ENCODE results near the gene GBP1.

Gene GBP1

DNA sequence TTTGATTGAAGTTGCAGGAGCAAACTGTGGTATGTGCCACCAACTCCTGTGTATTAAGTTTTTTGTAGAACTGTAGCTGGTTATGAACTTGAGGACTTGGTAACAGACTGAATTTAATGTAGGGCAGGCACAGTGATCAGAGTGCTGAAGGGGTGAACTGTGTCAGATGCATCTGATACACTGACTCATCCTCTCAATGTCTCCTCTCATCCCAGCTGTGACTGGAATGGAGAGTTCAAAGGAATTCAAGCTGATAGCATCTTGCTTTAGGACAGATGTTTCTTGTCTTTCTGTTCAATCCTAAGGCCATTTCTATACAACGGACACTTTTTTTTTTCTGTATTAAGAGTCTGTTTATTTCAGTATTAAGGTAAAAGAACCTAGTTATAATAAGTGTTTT, 25.0 kb upstream of the GBP1 start:
- no peaks in the 10 kb centered on the region for H4K20me1 ChIP-seq (ENCODE audit: low read depth, low read length)
- no peak overlapping the region for H2AFZ ChIP-seq (ENCODE audit: low read depth, low read length, severe bottlenecking)
- no peak for TF ChIP-seq EZH2phosphoT487 (conservative IDR thresholded peaks at IDR 0.05; ENCODE audit: low read length)
- TF ChIP-seq, protein P1, sequence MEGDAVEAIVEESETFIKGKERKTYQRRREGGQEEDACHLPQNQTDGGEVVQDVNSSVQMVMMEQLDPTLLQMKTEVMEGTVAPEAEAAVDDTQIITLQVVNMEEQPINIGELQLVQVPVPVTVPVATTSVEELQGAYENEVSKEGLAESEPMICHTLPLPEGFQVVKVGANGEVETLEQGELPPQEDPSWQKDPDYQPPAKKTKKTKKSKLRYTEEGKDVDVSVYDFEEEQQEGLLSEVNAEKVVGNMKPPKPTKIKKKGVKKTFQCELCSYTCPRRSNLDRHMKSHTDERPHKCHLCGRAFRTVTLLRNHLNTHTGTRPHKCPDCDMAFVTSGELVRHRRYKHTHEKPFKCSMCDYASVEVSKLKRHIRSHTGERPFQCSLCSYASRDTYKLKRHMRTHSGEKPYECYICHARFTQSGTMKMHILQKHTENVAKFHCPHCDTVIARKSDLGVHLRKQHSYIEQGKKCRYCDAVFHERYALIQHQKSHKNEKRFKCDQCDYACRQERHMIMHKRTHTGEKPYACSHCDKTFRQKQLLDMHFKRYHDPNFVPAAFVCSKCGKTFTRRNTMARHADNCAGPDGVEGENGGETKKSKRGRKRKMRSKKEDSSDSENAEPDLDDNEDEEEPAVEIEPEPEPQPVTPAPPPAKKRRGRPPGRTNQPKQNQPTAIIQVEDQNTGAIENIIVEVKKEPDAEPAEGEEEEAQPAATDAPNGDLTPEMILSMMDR (IDR thresholded peaks at IDR 0.05; ENCODE audit: insufficient read depth, low read length, poor library complexity, severe bottlenecking) = no peak
- no peaks in the 10 kb centered on the region for H3K36me3 ChIP-seq (ENCODE audit: low read length)
- H3K4me2 ChIP-seq (ENCODE audit: low read depth, low read length, poor library complexity, severe bottlenecking) = no peak overlapping the region
- H3K9ac ChIP-seq (ENCODE audit: low read length) = no peak overlapping the region
- H3K79me2 ChIP-seq (ENCODE audit: insufficient read depth, low read length) = no peaks in the 10 kb centered on the region
- no peak overlapping the region for H3K4me3 ChIP-seq (ENCODE audit: insufficient read depth, low read length, poor library complexity, severe bottlenecking)
- no peaks in the 10 kb centered on the region for H3K9me2 ChIP-seq (replicated peaks; ENCODE audit: insufficient read depth, low read length)
- no peak overlapping the region for H3K27ac ChIP-seq (ENCODE audit: low read depth, low read length)
- no peaks in the 10 kb centered on the region for H3F3A ChIP-seq (ENCODE audit: insufficient read depth)
- H3K27me3 ChIP-seq (ENCODE audit: low read length) = no peaks in the 10 kb centered on the region
- no peaks in the 10 kb centered on the region for H3K9me3 ChIP-seq (ENCODE audit: insufficient read depth, low read length)

DNA sequence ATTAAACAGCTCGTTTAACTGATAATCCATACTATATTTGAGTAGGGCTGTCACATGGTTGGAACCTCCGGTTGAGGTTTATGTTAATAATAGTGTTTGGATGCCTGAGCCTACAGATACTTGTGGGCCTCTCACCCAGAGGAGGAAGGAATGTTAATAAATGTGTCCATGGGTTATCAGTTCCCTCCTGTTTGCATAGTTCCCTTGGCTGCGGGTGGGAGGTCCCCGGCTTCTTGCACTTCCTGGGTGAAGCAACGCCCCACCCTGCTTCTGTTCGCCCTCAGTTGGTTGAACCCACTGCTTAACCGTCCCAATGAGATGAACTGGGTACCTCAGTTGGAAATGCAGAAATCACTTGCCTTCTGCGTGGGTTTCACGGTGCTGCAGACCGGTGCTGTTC, 23.6 kb upstream of the GBP1 start:
- H4K20me1 ChIP-seq (ENCODE audit: low read depth, low read length) = no peaks in the 10 kb centered on the region
- no peaks in the 10 kb centered on the region for H3K9me3 ChIP-seq (ENCODE audit: insufficient read depth, low read length)
- no peak for TF ChIP-seq EZH2phosphoT487 (conservative IDR thresholded peaks at IDR 0.05; ENCODE audit: low read length)
- TF ChIP-seq, protein P1 (IDR thresholded peaks at IDR 0.05; ENCODE audit: insufficient read depth, low read length, poor library complexity, severe bottlenecking) = no peak
- no peak overlapping the region for H3K4me3 ChIP-seq (ENCODE audit: insufficient read depth, low read length, poor library complexity, severe bottlenecking)
- no peaks in the 10 kb centered on the region for H3K9me2 ChIP-seq (replicated peaks; ENCODE audit: insufficient read depth, low read length)
- no peak overlapping the region for H3K9ac ChIP-seq (ENCODE audit: low read length)
- H3K4me2 ChIP-seq (ENCODE audit: low read depth, low read length, poor library complexity, severe bottlenecking) = no peak overlapping the region
- H3K27me3 ChIP-seq (ENCODE audit: low read length) = no peaks in the 10 kb centered on the region
- no peaks in the 10 kb centered on the region for H3K79me2 ChIP-seq (ENCODE audit: insufficient read depth, low read length)
- no peak overlapping the region for H3K27ac ChIP-seq (ENCODE audit: low read depth, low read length)
- H3F3A ChIP-seq (ENCODE audit: insufficient read depth) = no peaks in the 10 kb centered on the region
- H3K36me3 ChIP-seq (ENCODE audit: low read length) = no peaks in the 10 kb centered on the region
- H2AFZ ChIP-seq (ENCODE audit: low read depth, low read length, severe bottlenecking) = no peak overlapping the region

DNA sequence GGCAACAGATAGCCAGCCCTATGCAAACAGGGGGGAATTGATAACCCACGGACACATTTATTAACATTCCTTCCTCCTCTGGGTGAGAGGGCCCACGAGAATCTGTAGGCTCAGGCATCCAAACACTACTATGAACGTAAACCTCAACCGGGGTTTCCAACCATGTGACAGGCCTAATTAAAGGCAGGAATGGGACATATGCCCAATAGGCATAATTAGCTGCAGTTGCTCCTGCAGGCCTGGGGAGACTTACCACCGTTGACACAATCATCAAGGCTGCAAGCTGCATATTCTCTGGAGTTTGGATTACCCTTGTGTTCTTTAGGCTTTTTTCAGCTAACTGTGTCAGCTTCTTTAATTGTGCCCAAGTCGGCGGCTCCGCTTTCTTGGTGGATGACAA, 22.2 kb upstream of the GBP1 start:
- no peaks in the 10 kb centered on the region for H3K79me2 ChIP-seq (ENCODE audit: insufficient read depth, low read length)
- no peaks in the 10 kb centered on the region for H3K9me2 ChIP-seq (replicated peaks; ENCODE audit: insufficient read depth, low read length)
- H3K9me3 ChIP-seq (ENCODE audit: insufficient read depth, low read length) = no peaks in the 10 kb centered on the region
- H3K36me3 ChIP-seq (ENCODE audit: low read length) = no peaks in the 10 kb centered on the region
- H2AFZ ChIP-seq (ENCODE audit: low read depth, low read length, severe bottlenecking) = no peak overlapping the region
- H3K27ac ChIP-seq (ENCODE audit: low read depth, low read length) = no peak overlapping the region
- H3F3A ChIP-seq (ENCODE audit: insufficient read depth) = no peaks in the 10 kb centered on the region
- H4K20me1 ChIP-seq (ENCODE audit: low read depth, low read length) = no peaks in the 10 kb centered on the region
- H3K9ac ChIP-seq (ENCODE audit: low read length) = no peak overlapping the region
- TF ChIP-seq EZH2phosphoT487 (conservative IDR thresholded peaks at IDR 0.05; ENCODE audit: low read length) = no peak
- TF ChIP-seq, protein P1 (IDR thresholded peaks at IDR 0.05; ENCODE audit: insufficient read depth, low read length, poor library complexity, severe bottlenecking) = no peak
- H3K4me3 ChIP-seq (ENCODE audit: insufficient read depth, low read length, poor library complexity, severe bottlenecking) = no peak overlapping the region
- no peak overlapping the region for H3K4me2 ChIP-seq (ENCODE audit: low read depth, low read length, poor library complexity, severe bottlenecking)
- no peaks in the 10 kb centered on the region for H3K27me3 ChIP-seq (ENCODE audit: low read length)

Data from SU-DHL-6 (cell line).